Tibial artery (tissue), 4 donors: Measurements from ENCODE around the gene SNX8.

Experiments used
- DNase-seq, 2 donors: peaks; one replicate each; pipeline ENCODE4 v3.0.0-alpha.2; 2019
- H3K27ac ChIP-seq, 2 donors: fragments of 200-600 bp; sonication (generic) in 1 of 2; 1 replicate in 1 of 2; 2 replicates in 1 of 2; pipeline ENCODE4 v1.5.1; 2018 to 2019; ENCODE audit warnings: mild to moderate bottlenecking in 1 of 2
- H3K27me3 ChIP-seq, 2 donors: fragments of 200-600 bp; sonication (generic) in 1 of 2; one replicate each; pipeline versions ENCODE4 v1.5.1 to v1.6.0; 2016 to 2019
- H3K36me3 ChIP-seq, 3 donors: fragments of 200-600 bp; sonication (generic) in 2 of 3; one replicate each; pipeline ENCODE4 v1.5.1; 2016 to 2019; ENCODE audit warnings: mild to moderate bottlenecking in 2 of 3
- H3K4me1 ChIP-seq, 4 donors: fragments of 200-600 bp; sonication (generic) in 2 of 4; 1 replicate in 3 of 4; 2 replicates in 1 of 4; pipeline ENCODE4 v1.5.1; 2016 to 2019
- H3K4me3 ChIP-seq, 2 donors: fragments of 200-600 bp; sonication (generic) in 1 of 2; 1 replicate in 1 of 2; 2 replicates in 1 of 2; pipeline ENCODE4 v1.5.1; 2018 to 2019; ENCODE audit warnings: mild to moderate bottlenecking in 2 of 2
- H3K9me3 ChIP-seq, 3 donors: fragments of 200-600 bp; sonication (generic) in 1 of 3; one replicate each; pipeline ENCODE4 v1.5.1; 2016 to 2019
- CTCF ChIP-seq, 2 experiments: fragments of 200-600 bp in 1 of 2; fragments of 450-650 bp in 1 of 2; IDR thresholded peaks; one replicate each; pipeline ENCODE4 v1.5.1; 2017 to 2019; ENCODE audit warnings: antibody characterized with exemption in 2 of 2, mild to moderate bottlenecking in 1 of 2, moderate library complexity in 1 of 2
- intact Hi-C: fragments of 100-400 bp; cut with DNase I; formaldehyde crosslinking; loops from one replicate; pipeline ENCODE4 v1.15.0; 2023; ENCODE audit warnings: low total_unique reads

Gene SNX8

GRCh38 chr7:2264158-2264557, 50.1 kb downstream of the SNX8 start:
- Histone ChIP-seq H3K36me3 (peaks cover 0 to 28% (median 14%) of the 10 kb centered on the region in 3 donors), H3K27ac (no peak overlapping the region), H3K27me3 (no peaks in the 10 kb centered on the region), H3K9me3 (no peaks in the 10 kb centered on the region), H3K4me1 (peaks cover 0 to 4% (median 0%) of the 10 kb centered on the region in 4 donors), H3K4me3 (no peak overlapping the region)
- no peak for DNase-seq
- TF ChIP-seq CTCF (IDR thresholded peaks at IDR 0.05), result no peak
- intact Hi-C loops, result no loop called here

DNA sequence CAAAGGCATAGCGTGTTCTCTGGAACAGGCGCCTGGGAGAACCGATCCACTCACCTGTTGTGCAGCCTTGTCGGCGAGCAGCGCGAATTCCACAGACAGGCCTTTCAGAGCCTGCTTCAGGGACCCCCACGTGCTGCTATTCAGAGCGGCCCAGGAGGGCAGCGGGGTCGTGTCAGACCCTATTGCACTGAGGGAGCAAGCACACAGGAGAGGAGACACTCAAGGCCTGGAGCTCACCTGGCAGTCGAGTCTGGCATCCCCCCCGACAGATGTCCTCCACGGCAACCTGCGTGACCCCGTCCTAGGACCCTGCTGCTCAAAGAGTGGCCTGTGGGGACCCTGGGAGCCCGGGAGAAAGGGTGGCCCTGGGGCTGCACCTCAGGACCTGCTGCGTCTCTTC, 51.1 kb downstream of the SNX8 start:
- Histone ChIP-seq H3K4me3 (no peak overlapping the region), H3K27ac (no peak overlapping the region), H3K9me3 (no peaks in the 10 kb centered on the region), H3K4me1 (peaks cover 0 to 5% (median 0%) of the 10 kb centered on the region in 4 donors), H3K36me3 (peaks cover 0 to 28% (median 14%) of the 10 kb centered on the region in 3 donors), H3K27me3 (no peaks in the 10 kb centered on the region)
- intact Hi-C loops, result no loop called here
- no peak for DNase-seq
- no peak for TF ChIP-seq CTCF (IDR thresholded peaks at IDR 0.05)

DNA sequence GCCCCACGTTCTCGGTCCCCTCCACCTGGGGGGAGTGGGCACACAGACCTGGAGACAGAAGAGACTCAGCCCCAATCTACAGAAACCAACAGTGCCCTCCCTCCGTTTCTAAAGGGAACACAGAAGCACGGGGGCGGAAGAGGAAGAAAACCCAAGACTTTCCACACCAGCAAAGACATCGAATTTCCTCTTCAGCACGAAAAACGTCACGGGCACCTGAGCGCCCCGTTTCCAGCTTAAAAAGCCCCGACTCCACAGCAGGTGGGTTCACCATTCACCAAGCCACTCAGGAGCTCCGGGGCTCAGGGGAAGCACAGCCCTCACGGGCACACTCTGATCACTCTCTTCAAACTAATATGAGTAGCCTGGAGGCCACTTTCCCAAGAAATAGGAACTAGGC, 52.6 kb downstream of the SNX8 start:
- no peak overlapping the region for H3K4me3 ChIP-seq
- DNase-seq, result no peak
- intact Hi-C loops, result no loop called here
- H3K36me3 ChIP-seq, result peaks cover 0 to 39% (median 25%) of the 10 kb centered on the region in 3 donors
- H3K27ac ChIP-seq, result no peak overlapping the region
- no peak for TF ChIP-seq CTCF (IDR thresholded peaks at IDR 0.05)
- H3K9me3 ChIP-seq, result no peaks in the 10 kb centered on the region
- no peaks in the 10 kb centered on the region for H3K27me3 ChIP-seq
- H3K4me1 ChIP-seq, result peaks cover 0 to 5% (median 0%) of the 10 kb centered on the region in 4 donors

- Histone ChIP-seq H3K9me3 (no peaks in the 10 kb centered on the region), H3K4me3 (no peak overlapping the region), H3K27me3 (no peaks in the 10 kb centered on the region), H3K4me1 (peaks cover 0 to 5% (median 0%) of the 10 kb centered on the region in 4 donors), H3K36me3 (peaks cover 0 to 47% (median 30%) of the 10 kb centered on the region in 3 donors), H3K27ac (no peak overlapping the region)
- TF ChIP-seq CTCF (IDR thresholded peaks at IDR 0.05), result no peak
- DNase-seq, result no peak
- intact Hi-C loops, result no loop called here
These were observed 53.4 kb downstream of the SNX8 start for GRCh38 chr7:2260820-2261219.

GRCh38 chr7:2259480-2259879, 54.8 kb downstream of the SNX8 start:
- Histone ChIP-seq H3K27ac (no peak overlapping the region), H3K4me1 (peaks cover 0 to 5% (median 0%) of the 10 kb centered on the region in 4 donors), H3K4me3 (no peak overlapping the region), H3K36me3 (peaks cover 0 to 60% (median 40%) of the 10 kb centered on the region in 3 donors), H3K9me3 (no peaks in the 10 kb centered on the region), H3K27me3 (no peaks in the 10 kb centered on the region)
- no peak for TF ChIP-seq CTCF (IDR thresholded peaks at IDR 0.05)
- DNase-seq, result no peak
- intact Hi-C loops, result no loop called here
